Adrenal gland (tissue), 5 donors: ENCODE results near the gene TACO1.

Experiments used
- CTCF ChIP-seq, 6 experiments: fragments of 450-650 bp in 4 of 6; fragments of 200-600 bp in 2 of 6; sonication (generic) in 1 of 6; IDR thresholded peaks; 1 replicate in 5 of 6; 2 replicates in 1 of 6; pipeline versions ENCODE4 v1.5.1 to v1.8.0; 2016 to 2021; ENCODE audit warnings: antibody characterized with exemption in 6 of 6, mild to moderate bottlenecking in 2 of 6, moderate library complexity in 1 of 6
- POLR2A ChIP-seq, 2 donors: fragments of 450-650 bp; IDR thresholded peaks; one replicate each; pipeline ENCODE4 v1.6.1; 2017; ENCODE audit warnings: antibody characterized with exemption in 2 of 2, mild to moderate bottlenecking in 2 of 2, moderate library complexity in 1 of 2
- donor health status: DM: no; HTN: no; CAD: no.

GRCh38 chr17:63657786-63658185 is 57.1 kb downstream of the TACO1 start:
- TF ChIP-seq POLR2A (IDR thresholded peaks at IDR 0.05) (no peak), CTCF (IDR thresholded peaks at IDR 0.05) (no peak)
